B cell (primary cell): ENCODE measurements around the gene AFAP1L1. TPM values are rescaled to one million over a fixed set of nuclear protein-coding genes. Genes with fewer than 3 reads are reported as not detected.

Experiments
- ATAC-seq: fragments of 200-7000 bp; cut with Tn5 transposase; one replicate; pipeline ENCODE4 v1.10.0; 2021; ENCODE audit warnings: low read depth, mild to moderate bottlenecking, moderate number of reproducible peaks, moderate library complexity
- CTCF ChIA-PET: fragments of 350-600 bp; sonication (Branson Sonifier 250); formaldehyde crosslinking; loops from one replicate; lab custom pipeline; 2021; ENCODE audit warnings: antibody characterized with exemption, inconsistent platforms; lab: Charles Lee
- POLR2A ChIA-PET: fragments of 350-600 bp; sonication (Branson Sonifier 250); formaldehyde crosslinking; loops from one replicate; lab custom pipeline; 2021; ENCODE audit warnings: antibody characterized with exemption; lab: Charles Lee
- DNase-seq: peaks from one replicate; pipeline ENCODE4 v3.0.0; 2013
- H2AFZ ChIP-seq: 2 replicates; pipeline ENCODE4 v1.6.1; 2012; ENCODE audit warnings: mild to moderate bottlenecking, low read depth, low read length; ENCODE audit not compliant: insufficient read depth, poor library complexity, severe bottlenecking
- H3K27ac ChIP-seq, 2 donors: 1 replicate in 1 of 2; 2 replicates in 1 of 2; pipeline ENCODE4 v1.5.1; 2012 to 2013; ENCODE audit warnings: low read length in 2 of 2, mild to moderate bottlenecking in 2 of 2, moderate library complexity in 1 of 2
- H3K27me3 ChIP-seq, 4 experiments: fragments of 200-600 bp in 1 of 4; sonication (generic) in 1 of 4; replicated peaks in 1 of 4; 1 replicate in 2 of 4; 2 replicates in 2 of 4; pipeline versions ENCODE4 v1.6.1 to v1.7.0; 2013 to 2016; ENCODE audit warnings: low read length in 3 of 4, mild to moderate bottlenecking in 2 of 4, mixed read lengths in 1 of 4, moderate library complexity in 1 of 4; ENCODE audit not compliant: insufficient read depth in 4 of 4, control insufficient read depth in 3 of 4; ENCODE audit errors: control extremely low read depth in 1 of 4
- H3K36me3 ChIP-seq, 2 experiments: replicated peaks in 1 of 2; 1 replicate in 1 of 2; 2 replicates in 1 of 2; pipeline versions ENCODE4 v1.6.1 to v1.7.1; 2013; ENCODE audit warnings: low read length in 1 of 2; ENCODE audit not compliant: insufficient read depth in 2 of 2, control insufficient read depth in 1 of 2; ENCODE audit errors: control extremely low read depth in 1 of 2, extremely low read depth in 1 of 2
- H3K4me1 ChIP-seq, 2 donors: fragments of 200-600 bp in 1 of 2; sonication (generic) in 1 of 2; 1 replicate in 1 of 2; 2 replicates in 1 of 2; pipeline versions ENCODE4 v1.5.1 to v1.6.1; 2013 to 2017; ENCODE audit warnings: low read length in 2 of 2; ENCODE audit not compliant: control insufficient read depth in 2 of 2, insufficient read depth in 2 of 2
- H3K4me2 ChIP-seq: replicated peaks from 2 replicates; pipeline ENCODE3; 2012; ENCODE audit warnings: mild to moderate bottlenecking, low read depth, low read length; ENCODE audit not compliant: poor library complexity, severe bottlenecking
- H3K4me3 ChIP-seq, 5 experiments: fragments of 200-600 bp in 1 of 5; sonication (generic) in 1 of 5; 1 replicate in 3 of 5; 2 replicates in 2 of 5; pipeline versions ENCODE4 v1.5.1 to v1.7.0; 2011 to 2016; ENCODE audit warnings: low read length in 4 of 5, mild to moderate bottlenecking in 4 of 5, low read depth in 2 of 5, control low read depth in 1 of 5, moderate library complexity in 1 of 5; ENCODE audit not compliant: insufficient read depth in 1 of 5; ENCODE audit errors: control extremely low read depth in 1 of 5, extremely low read depth in 1 of 5
- H3K79me2 ChIP-seq: fragments of 200-600 bp; sonication (generic); one replicate; pipeline ENCODE4 v1.6.0; 2016; ENCODE audit warnings: low read length; ENCODE audit not compliant: control insufficient read depth, insufficient read depth
- H3K9ac ChIP-seq: fragments of 200-600 bp; sonication (generic); 2 replicates; pipeline ENCODE4 v1.6.1; 2017; ENCODE audit warnings: mild to moderate bottlenecking, low read length, moderate library complexity
- H3K9me3 ChIP-seq, 3 donors: one replicate each; pipeline versions ENCODE4 v1.6.1 to v1.7.1; 2013; ENCODE audit warnings: low read length in 2 of 3; ENCODE audit not compliant: control insufficient read depth in 2 of 3, insufficient read depth in 1 of 3; ENCODE audit errors: control extremely low read depth in 1 of 3
- H4K20me1 ChIP-seq: 2 replicates; pipeline ENCODE4 v1.6.0; 2012; ENCODE audit warnings: mild to moderate bottlenecking, low read length; ENCODE audit not compliant: insufficient read depth, control insufficient read depth, poor library complexity, severe bottlenecking
- H3K27ac Mint-ChIP-seq: one replicate; pipeline ENCODE4 v1.8.0; 2021; ENCODE audit warnings: mixed read lengths
- H3K27me3 Mint-ChIP-seq: one replicate; pipeline ENCODE4 v1.8.0; 2021; ENCODE audit warnings: mixed read lengths
- H3K4me1 Mint-ChIP-seq: one replicate; pipeline ENCODE4 v1.8.0; 2021; ENCODE audit warnings: mixed read lengths
- H3K4me3 Mint-ChIP-seq: one replicate; pipeline ENCODE4 v1.8.0; 2021; ENCODE audit warnings: mixed read lengths
- H3K9me3 Mint-ChIP-seq: one replicate; pipeline ENCODE4 v1.8.0; 2022; ENCODE audit warnings: mixed read lengths; ENCODE audit not compliant: insufficient read depth
- CTCF ChIP-seq: fragments of 200-600 bp; IDR thresholded peaks from one replicate; pipeline ENCODE4 v1.8.0; 2022; ENCODE audit warnings: antibody characterized with exemption, mild to moderate bottlenecking
- EZH2 ChIP-seq: IDR thresholded peaks from 2 replicates; pipeline ENCODE4 v1.6.1; 2012; ENCODE audit warnings: borderline replicate concordance, low read depth, mild to moderate bottlenecking, moderate library complexity, low read length; ENCODE audit not compliant: insufficient read depth, poor library complexity, severe bottlenecking
- WGBS: methylation state at CpG from one replicate; pipeline ENCODE4 v1.1.5; 2013; ENCODE audit warnings: missing lambda C conversion rate; ENCODE audit not compliant: insufficient coverage; 5-methylcytosine and 5-hydroxymethylcytosine counted together
- intact Hi-C: fragments of 100-400 bp; cut with micrococcal nuclease; formaldehyde crosslinking; loops from one replicate; pipeline ENCODE4 v1.10.0; 2022
- polyA plus RNA-seq: library from polyadenylated mRNA; depleted of rRNA; stranded (reverse); fragments of >200 nt; gene quantifications from 2 replicates; pipeline ENCODE4 v1.2.3, GENCODE V29; 2012
- total RNA-seq, 2 donors: library from RNA; stranded (reverse); fragments of 120-200 nt in 1 of 2; gene quantifications; 1 replicate in 1 of 2; 2 replicates in 1 of 2; pipeline versions ENCODE4 v1.2.3 to v1.2.4, GENCODE V29; 2013 to 2022

Gene AFAP1L1
- total and polyA plus RNA-seq, 2 donors (not counting 1 experiment from before 2014, with no cell fraction given), result not detected

GRCh38 chr5:149376104-149376503, 104.4 kb downstream of the AFAP1L1 start:
- Mint-ChIP-seq H3K27me3 (no peaks in the 10 kb centered on the region), H3K4me1 (peaks cover 4% of the 10 kb centered on the region), H3K27ac (no peak overlapping the region), H3K9me3 (no peaks in the 10 kb centered on the region), H3K4me3 (no peak overlapping the region)
- no peak overlapping the region for H3K4me2 ChIP-seq
- H2AFZ ChIP-seq, result no peak overlapping the region
- peaks cover 0 to 3% (median 0%) of the 10 kb centered on the region in 3 donors for H3K9me3 ChIP-seq
- intact Hi-C loops, result no loop called here
- POLR2A ChIA-PET, result no interaction called here
- H3K79me2 ChIP-seq, result no peaks in the 10 kb centered on the region
- ATAC-seq, result no peak
- no peaks in the 10 kb centered on the region for H3K36me3 ChIP-seq
- H3K4me3 ChIP-seq, result no peak overlapping the region
- CTCF ChIA-PET, result interaction anchor here (0.8 to 3.1 kb wide), 4 partner anchors 59 to 1102 kb away, joined by 3 to 10 read pairs (median 3); no protein-coding TSS in a partner anchor
- no peak for DNase-seq
- no peak overlapping the region for H3K27ac ChIP-seq
- TF ChIP-seq CTCF (no peak), EZH2 (no peak)
- no peak overlapping the region for H3K9ac ChIP-seq
- no peaks in the 10 kb centered on the region for H3K27me3 ChIP-seq
- 96% methylated on average over 9 of the region's 12 CpGs for WGBS
- no peaks in the 10 kb centered on the region for H4K20me1 ChIP-seq
- H3K4me1 ChIP-seq, result no peaks in the 10 kb centered on the region

- WGBS, result 92% methylated on average over 6 of the region's 7 CpGs
- POLR2A ChIA-PET, result no interaction called here
- Histone ChIP-seq H4K20me1 (no peaks in the 10 kb centered on the region), H3K27ac (no peak overlapping the region), H3K9me3 (peaks cover 0 to 3% (median 0%) of the 10 kb centered on the region in 3 donors), H3K4me1 (peaks cover 0 to 3% of the 10 kb centered on the region in 2 donors), H2AFZ (no peak overlapping the region), H3K4me3 (no peak overlapping the region), H3K79me2 (no peaks in the 10 kb centered on the region), H3K4me2 (no peak overlapping the region), H3K36me3 (no peaks in the 10 kb centered on the region), H3K27me3 (no peaks in the 10 kb centered on the region), H3K9ac (no peak overlapping the region)
- ATAC-seq, result no peak
- no peaks in the 10 kb centered on the region for H3K27me3 Mint-ChIP-seq
- no peak for DNase-seq
- TF ChIP-seq CTCF (no peak), EZH2 (no peak)
- H3K9me3 Mint-ChIP-seq, result no peaks in the 10 kb centered on the region
- no peak overlapping the region for H3K4me3 Mint-ChIP-seq
- intact Hi-C loops, result no loop called here
- H3K4me1 Mint-ChIP-seq, result peaks cover under 1% of the 10 kb centered on the region
- no peak overlapping the region for H3K27ac Mint-ChIP-seq
- CTCF ChIA-PET, result interaction anchor here (0.8 to 3.1 kb wide), 3 partner anchors 60 to 1101 kb away, joined by 3 to 10 read pairs (median 3); no protein-coding TSS in a partner anchor
Measured at GRCh38 chr5:149376711-149377447, 105.2 kb downstream of the AFAP1L1 start.
